GM12892 (cell line): ENCODE measurements around the gene CCZ1B.
"Not testable (repeated sequence)": the region's sequence is repeated elsewhere in the genome, so short reads cannot be mapped to it uniquely, and the experiment has no call there.

Experiments used
- POLR2A ChIP-seq: IDR thresholded peaks from 2 replicates; pipeline ENCODE4 v1.6.1; 2011; ENCODE audit warnings: low read depth, low read length, control low read depth
- POLR2AphosphoS5 ChIP-seq: IDR thresholded peaks from 2 replicates; pipeline ENCODE4 v1.6.1; 2011; ENCODE audit warnings: low read depth, low read length, control low read depth
- TAF1 ChIP-seq: IDR thresholded peaks from 2 replicates; pipeline ENCODE4 v1.6.1; 2011; ENCODE audit warnings: low read depth, mild to moderate bottlenecking, control low read depth, low read length, borderline replicate concordance

- not testable (repeated sequence) for TF ChIP-seq POLR2A, POLR2AphosphoS5, TAF1
Observed at GRCh38 chr7:6797218-6797617, 28.9 kb downstream of the CCZ1B start.
